DMS79 (cell line): ENCODE data around the gene ZIC4.

Source experiments
- DNase-seq: peaks from one replicate; lab custom pipeline; 2025; lab: John Stamatoyannopoulos, UW

ZIC4 gene

DNA sequence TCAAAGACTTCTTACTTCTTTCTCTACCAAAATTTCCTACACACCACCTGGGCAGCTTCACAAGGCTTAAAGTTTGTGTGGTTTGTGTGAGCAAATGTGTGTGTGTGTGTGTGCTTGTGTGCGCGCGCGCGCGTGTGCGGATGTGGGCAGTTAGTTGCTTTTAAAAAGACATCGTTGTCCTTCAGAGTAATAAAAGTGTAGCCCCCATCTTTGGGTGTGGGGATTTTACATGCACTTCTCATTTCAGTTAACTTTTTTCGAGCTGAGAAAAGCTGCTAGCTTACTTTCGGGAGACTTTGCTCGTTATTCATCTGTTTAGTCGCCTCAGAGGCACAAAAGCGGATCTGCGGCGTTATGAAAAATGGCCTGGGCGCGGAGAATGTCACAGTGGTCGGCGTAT lies 36.0 kb downstream of the ZIC4 start:
- DNase-seq: no peak

DNA sequence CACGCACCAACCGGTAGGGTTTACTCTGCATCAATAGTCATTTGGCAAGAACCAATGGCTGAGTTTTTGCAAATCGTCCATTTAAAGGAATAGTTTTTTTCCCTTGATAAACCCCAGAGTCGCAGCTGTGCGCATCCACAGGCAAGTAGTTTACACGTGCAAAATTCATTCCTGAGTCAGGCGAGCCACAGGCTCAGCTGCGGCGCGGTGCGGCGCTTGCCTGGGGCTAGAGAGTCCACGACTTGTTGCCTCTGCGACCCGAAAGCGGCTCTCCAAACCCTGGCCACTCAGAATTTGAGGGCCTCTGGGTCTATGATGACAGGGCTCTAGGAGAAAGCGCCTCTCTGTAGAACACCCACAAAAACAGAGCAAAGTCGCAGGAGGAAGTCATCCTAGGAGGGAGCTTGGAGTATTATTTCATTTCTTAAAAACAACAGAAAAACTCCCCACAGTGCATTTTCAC lies 36.7 kb downstream of the ZIC4 start:
- DNase-seq: no peak

DNA sequence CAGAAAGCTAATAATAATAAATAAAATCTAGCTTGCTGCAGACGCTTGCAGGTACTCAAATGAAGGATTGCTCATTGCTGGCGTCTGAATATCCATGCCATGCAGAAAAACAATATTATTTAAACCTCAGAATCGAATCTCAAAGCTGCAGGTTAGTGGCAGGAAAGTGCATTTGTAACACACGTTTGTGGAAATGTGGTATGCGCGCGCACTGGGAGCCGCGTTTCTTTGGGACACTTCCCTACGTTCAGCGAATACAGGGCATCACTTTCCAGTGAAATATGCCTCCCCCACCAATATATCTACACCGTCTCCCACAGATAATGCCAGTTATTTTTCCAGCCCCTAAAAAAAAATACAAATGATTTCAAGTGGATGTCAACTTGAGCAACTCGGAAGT lies 37.1 kb downstream of the ZIC4 start:
- no peak for DNase-seq

DNA sequence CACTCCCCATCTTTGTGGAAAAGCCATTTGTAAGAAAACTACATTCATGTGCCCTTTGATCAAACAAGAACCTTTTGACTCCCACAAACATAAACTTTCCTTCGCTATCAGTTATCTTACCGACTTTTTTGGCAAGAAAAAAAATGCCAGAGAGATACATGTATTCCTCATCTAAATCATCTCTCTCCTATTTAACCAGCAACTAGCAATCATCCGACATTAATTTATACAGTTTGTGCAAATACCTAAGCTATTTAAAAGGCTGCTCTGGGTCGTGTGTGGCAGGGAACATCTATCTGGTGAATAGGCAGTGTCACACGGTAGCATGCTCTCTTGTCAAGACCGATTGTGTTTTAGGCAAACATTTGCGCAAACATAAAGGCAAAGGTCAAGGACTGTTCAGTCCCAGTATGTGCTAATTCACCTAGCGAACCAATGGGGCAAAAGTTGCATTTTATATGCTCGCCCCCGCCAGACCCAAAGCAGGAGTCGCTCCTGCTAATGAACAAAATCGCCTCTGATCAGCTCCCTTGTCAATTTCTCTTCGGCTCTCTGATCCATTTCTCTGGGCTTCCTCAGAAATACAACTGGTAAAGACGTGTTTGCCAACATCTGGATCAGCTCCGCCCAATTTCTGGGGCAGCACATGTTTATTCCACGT lies 37.7 kb downstream of the ZIC4 start:
- no peak for DNase-seq

DNA sequence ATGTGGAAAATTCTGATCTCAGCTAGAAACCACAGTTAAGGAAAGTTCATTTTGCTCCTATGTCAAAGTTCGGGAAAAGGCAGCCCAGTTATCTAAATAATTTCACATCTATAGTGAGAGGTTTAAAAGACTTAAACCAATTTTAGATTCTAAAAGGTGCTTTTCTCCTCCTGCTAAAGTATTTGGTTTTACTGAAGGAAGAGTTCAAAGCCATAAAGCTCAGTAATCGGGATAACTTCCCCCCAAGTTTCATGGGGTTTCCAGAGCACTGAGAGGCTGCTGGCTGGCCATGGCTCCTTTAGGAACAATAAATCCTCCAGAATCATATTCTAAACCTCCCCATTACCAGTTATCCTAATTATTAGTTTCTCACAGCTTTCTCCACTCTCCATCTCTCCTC lies 38.2 kb downstream of the ZIC4 start:
- DNase-seq: no peak

DNA sequence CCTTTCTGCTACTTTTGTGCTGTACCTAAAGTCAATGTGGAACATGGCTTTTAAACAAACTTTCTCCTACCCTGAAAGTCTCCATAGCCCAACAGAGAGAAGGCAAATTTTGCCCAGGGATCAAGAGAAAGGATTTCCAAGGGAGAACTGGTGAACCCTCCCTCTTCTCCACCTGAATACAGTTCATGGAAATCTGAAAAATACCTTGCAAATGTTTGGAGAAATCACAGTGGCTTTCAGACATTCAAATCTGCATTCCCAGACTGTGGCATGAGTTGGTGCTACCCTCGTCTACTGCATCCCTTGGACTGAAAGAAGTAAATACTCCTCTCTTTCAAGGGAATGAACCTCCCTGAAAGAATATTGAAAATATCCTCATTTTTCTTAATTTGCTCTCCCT lies 38.7 kb downstream of the ZIC4 start:
- no peak for DNase-seq

DNA sequence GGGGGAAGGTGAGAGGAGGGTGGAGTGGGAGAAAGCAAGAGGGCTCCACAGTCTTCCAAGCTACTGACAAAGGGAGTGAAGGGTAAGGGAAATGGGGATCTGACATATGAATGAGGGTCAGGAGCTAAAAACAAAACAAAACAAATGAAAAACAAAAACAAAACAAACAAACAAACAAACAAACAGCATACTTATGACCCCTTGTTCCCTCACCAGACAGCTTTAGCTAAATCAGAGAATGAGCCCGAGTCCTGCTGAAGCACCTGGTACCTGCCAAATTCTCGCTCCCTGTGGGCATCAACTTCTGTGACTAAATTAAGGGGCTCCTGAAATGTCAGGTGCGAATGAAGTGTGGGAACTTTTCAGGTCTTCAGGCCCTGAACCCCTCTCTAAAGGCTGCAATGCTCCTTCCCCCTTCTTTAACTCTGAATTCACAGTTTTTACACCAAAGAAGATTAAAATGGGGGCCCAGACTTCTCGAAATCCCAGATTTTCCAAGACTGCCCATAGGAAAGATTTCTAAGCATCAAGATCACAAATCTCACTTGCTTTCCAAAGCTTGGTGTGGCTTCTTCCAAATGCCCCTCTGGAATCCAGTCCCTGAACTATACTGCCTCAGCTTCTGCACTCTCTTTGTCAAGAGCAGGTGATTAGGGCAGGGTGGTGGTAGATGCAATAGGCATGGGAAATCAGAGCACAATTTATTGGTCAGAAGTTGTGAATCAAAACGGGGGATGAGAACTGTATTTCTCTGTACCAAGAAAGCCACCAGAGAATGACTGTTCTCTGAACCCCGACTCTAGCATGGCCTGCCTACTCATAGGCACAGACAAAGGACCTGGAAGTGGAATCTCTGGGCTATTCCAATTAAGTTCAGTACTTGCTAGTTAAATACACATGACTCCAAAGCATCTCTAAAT lies 40.9 kb downstream of the ZIC4 start:
- DNase-seq: no peak

DNA sequence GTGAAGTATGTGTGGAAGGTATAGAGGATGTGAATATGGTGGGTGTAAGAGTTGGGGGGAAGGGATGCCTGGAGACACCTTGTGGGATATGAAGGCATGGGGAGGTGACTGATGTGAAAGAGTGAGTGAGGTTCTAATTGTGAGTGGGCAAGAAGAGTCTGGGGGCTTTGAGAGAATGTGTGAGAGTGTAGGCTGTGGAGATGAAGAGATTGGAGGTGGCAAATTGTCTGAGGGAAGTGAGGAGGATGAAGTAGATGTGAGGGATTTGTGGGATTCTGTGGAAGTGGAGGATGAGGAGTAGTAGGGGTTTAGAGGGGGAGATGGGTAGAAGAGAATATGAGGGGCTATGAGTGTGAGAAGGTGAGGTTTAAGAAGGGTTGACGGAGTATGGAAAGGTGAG lies 41.6 kb downstream of the ZIC4 start:
- no peak for DNase-seq

DNA sequence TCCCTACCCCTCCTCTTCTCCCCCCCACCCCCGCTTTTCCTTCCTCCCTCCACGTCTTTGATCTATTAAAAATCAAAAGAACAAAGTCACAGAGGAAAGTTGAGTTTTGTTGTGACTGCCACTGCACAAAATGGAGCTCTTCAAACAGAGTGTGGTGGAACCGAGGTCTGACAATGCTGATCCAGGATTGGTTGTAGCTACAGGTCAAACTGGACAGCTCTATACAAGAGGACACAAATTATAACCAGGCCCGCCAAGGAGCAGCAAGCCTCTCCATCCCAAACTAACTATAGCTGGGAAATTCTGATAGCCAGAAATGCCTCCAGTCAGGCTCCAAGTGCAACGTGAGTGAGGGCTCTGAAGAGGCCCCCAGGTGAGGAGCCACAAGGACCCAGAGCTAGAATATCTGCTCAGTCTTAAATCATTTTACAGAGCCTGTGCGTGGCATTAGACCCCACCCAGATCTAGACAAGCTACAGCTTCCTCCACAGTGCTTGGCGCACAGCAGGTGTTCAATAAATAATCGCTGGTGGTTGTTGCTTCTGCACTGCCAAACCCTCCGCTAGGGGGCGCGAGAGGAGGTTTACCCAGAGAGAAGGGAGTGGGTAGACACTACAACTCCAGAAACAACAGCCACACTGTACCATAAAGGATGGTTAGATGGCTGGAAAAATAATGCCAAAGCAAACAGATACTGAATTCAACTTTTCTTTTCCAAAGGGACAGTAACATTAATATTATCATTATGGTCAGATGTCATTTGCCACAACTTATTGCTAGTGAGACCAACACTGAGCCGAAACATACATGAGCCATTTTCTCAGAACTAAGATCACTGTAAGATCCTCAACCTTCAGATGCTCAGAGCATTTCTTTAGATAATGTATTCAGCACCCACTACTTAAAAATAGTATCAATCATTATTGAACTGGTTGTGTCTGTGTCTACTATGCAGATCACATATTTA lies 44.6 kb downstream of the ZIC4 start:
- no peak for DNase-seq

DNA sequence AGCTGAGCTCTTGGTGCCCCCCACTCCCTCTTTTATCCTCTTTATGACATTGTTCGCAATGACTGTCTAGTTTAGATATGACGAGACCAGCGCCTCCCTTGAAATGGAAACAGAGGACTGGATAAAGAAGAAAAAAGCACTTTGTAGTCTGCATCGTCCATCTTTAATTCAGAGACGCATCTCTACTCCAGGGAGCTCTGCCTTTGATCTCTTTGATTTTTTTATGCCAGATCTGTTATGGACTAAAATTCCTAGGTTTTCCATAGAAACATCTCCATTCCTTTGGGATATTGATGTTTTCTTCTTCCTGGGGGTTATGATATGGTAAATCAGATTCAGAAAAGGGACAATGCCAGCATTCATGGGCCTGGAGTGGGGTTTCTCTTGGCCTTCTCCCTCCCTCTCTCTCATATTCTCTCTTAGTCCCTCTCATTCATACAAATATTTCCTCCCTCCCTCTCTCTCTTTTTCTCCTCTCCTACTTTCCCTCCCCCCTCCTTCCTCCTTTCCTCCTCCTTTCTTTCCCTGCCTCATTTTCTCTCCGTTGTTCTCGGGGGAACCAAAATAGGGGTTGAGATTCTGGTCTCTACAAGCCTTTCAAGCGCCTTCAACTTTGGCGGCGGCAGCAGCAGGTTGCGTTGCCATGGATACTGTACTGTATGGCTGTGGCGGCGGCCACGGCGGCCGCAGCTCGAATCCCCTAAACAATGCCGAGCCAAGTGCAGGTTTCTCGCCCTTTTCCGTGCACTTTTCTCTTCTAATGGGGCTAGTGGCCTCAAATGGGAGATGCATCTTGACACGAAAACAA lies 45.5 kb downstream of the ZIC4 start:
- no peak for DNase-seq

DNA sequence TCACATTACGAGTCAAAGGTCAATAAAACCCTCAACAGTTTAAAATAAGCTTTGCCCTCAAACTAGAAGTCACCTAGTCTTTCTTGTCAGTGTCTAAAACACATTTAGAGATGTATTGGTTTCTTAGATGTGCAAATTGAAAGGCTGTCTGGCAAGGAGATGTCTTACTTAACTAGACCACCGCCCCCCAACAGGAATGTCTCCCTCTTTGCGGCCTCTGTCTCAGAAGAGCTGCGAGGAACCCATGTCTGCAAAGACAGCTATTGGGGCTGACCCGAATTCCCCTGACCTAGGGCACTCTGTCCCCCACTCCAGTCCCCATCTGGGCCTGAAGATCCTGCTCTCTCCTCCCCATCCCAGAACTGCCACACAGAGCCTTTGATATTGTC lies 46.3 kb downstream of the ZIC4 start:
- no peak for DNase-seq

DNA sequence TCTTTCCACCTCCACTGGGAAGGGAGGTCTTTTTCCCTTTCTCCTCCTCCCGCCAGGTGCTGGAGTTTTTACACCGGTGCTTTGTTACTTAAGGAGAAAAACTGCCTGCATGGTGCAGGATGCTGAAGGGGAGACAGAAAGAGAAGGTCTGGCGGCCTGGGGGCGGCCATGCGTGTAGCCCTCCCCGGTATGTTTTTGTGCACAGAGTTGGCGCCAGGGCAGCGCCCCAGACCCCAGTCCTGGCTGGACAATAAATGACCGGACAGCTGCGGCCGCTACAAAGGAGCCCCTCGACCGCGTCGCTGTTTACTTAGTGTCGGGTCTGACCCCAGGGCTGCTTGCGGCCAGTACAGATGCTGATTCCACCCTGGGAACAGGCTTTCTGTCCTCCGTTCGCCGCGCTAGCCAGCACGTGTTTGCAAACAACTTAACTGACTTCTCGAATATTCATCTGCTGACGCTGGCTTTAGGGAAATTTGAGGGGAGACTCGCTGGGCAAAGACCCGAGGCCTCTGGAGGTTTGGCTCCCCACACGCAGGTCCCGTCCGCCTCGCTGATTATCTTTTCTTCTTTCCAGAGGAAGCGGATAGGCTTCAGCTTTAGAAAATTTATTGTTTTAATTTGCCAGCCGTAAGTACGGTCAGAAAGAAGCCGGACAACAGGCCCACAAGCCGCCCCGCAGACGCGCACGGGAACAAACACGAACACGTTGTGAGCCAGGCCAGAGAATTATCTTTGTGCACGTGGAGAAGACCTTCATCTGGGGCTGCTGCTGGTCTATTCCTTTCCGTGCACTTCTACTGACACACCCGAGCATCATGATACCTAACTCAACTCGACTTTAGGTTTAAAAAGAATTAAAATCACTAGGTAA lies 46.9 kb downstream of the ZIC4 start:
- DNase-seq: no peak

DNA sequence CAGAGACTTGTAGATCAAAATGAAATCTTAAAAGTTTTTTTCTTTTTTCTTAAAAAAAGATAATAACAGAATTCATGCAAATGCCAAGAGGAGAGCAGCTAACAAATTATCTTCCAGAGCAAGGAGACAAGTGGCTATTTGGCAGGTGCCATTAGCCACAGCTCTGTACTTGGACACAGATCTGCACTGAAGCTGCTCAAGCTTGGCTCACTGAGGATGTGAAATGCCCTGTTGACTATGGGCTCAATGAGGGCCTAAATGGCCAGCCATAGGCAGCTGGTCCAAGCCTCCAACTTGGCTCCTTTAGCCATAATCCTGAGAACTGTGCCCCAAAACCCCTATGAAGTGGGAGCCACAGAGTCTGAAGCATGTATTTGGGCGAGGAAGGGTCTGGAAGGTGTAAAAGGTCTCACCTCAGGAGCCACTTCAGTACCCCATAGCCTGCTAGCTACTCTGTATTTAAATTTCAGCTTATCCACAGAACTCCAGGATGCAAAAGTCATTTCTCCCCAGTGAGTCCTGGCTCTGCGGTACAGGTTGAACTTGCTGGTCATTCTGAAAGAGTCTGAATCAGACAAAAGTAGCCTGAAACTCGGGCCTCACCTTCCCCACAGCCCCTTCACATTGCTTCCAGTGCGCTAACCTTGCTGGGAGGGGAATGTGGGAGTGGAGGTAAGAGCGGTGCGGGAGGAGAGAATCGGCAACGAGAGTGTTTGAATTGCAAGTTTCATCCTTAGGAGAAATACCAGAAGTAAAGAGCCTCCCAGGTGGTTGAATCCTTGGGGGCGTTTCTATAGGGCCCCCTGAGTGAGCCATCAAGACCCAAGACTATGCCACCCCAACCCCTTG lies 48.0 kb downstream of the ZIC4 start:
- DNase-seq: peak; percentile 41

DNA sequence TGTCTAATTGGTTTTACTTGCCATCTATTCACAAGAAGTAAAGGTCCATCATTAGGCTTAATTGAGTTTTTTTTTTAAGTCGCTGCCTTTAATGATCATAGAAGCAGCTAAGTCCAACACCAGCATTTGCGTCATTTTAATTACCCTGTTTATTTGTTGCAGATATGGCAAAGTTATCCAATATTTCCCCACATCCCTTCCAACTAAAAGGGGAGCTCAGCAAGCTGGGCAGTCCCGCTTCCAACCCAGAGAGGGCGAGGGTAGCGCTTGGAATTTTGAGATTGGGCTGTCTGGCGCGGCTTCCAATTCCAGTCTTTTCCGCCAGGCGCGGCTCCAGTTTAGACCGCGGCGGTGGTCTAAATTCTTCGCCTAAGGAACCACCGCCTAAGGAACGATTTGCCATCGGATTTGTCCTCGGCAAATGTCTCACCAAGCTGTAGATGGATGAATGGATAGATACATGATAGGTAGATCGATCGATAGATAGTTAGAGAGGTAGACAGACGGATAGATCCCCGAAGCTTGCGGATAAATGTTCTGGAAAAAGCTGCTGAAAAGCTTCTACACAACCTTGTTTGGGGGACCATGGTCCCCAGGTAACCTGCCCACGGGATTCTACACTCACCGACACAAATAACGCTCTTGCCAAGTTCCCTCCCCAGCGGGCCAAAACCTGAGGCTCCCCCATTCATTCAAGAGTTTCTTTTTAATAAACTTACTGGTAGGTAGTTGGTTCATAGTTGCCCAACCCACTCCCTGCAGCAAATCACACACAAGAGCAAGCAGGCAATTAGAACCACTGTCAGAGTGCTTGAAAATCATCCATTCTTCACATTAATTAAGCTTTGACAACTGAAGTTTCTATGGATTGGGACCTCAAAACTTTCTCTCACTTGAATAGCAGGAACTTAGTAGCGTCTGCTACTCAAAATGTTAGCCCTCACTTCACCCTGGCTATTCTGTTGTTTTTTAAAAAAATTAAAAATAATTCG lies 49.1 kb downstream of the ZIC4 start:
- DNase-seq: no peak

DNA sequence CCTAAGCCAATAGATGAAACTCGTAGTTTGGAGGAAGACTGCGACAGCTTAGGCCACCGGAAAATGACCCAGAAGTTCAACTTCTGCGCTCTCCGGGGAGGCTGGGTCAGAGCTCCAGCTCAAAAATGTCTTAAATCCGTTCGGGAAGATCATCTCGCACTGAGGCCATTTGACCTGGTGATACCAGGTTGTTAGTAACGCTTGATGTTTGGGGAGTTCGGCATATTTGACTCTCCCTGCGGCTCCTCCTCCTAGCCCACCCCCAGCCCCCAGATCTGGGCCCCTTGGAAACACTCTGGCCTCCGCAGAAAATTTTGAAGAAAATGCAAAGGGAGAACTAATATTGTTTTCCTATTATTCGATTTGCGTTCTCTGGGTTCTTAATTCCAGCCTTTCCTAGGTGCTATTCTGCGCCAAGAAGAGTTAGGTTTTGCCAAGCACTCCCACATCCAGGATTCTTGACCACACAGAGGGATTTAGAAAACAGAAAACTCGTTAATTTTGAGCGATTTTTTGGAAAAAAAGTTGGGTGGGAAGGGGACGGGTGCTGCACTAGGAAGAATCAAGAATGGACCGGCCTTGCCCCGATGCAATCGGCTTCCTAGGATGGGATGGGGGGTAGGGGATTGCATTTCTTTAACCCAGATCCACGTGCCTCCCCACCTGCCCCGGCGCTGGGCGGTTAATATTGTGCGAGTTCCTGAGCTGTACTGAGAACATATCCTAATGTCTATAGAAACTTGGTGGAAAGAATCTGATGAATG lies 50.0 kb downstream of the ZIC4 start:
- no peak for DNase-seq

DNA sequence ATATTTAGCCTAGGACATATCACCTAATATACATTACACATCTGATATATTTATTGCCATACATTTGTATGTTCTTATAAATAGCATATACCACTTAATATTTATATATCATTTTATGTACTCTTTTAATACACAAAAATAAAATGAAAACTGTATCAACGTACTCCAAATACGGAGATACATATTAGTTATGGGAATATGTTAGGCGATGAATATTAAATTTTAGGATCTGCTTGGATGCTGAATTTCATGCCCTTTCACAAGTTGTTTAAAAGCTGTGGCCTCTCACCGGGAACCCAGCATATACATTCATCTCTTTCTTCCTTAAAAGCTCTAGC lies 50.6 kb downstream of the ZIC4 start:
- no peak for DNase-seq

DNA sequence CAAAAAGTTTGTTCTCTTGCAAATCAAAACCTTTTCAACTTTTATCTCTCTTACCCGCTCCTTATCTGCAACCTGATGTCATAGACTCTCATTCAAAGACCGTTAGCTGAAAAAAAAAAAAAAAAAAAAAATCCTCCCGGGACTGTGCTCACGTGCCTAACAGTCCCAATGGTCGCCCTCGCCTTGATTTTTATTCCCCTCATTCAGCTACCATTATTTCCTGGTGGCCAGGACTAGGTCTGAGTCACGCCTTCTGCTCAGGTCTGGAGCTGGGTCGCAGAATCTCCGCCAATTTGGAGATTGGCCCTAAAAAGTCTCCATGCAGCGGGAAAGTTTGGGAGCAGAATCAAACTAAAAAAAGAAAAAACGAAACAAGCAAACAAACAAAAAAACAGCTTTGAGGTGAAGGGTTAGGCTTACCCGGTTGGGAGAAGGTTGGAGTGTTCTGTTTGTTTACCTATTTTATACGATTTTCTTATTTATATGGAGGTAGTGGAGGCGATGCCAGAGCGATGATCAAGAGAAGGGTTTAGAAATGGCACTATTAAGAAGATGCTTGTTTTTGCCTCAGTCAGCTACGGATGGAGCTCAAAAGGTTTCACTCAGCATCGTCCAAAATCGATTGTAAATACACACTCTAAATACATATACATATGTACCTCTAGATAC lies 51.1 kb downstream of the ZIC4 start:
- DNase-seq: no peak
